HG02763 (cell line): ENCODE results near the gene HBP1.
"Not testable (repeated sequence)": the region's sequence is repeated elsewhere in the genome, so short reads cannot be mapped to it uniquely, and the experiment has no call there.

Experiments
- ATAC-seq: cut with Tn5 transposase; IDR thresholded peaks from one replicate; pipeline ENCODE4 v1.9.1; 2021; ENCODE audit warnings: mild to moderate bottlenecking, moderate library complexity; ENCODE audit not compliant: unreplicated experiment

Gene HBP1

GRCh38 chr7:107168233-107169119, at the start of gene HBP1:
Gene HBP1, plus strand, starts transcription at chr7:107169003. Its CDS starts 10,891 bp downstream, at chr7:107179894.
- ATAC-seq = peak; percentile 87

GRCh38 chr7:107119376-107120105, 49.3 kb upstream of the HBP1 start:
- no peak for ATAC-seq

GRCh38 chr7:107122486-107122911, 46.3 kb upstream of the HBP1 start:
- ATAC-seq = no peak

GRCh38 chr7:107123392-107123791, 45.4 kb upstream of the HBP1 start:
- ATAC-seq = no peak

GRCh38 chr7:107125475-107125874, 43.3 kb upstream of the HBP1 start:
- ATAC-seq = no peak

GRCh38 chr7:107128217-107128616, 40.6 kb upstream of the HBP1 start:
- no peak for ATAC-seq

- ATAC-seq = no peak
Observed at GRCh38 chr7:107128748-107129147, 40.1 kb upstream of the HBP1 start.

GRCh38 chr7:107130487-107131220, 38.1 kb upstream of the HBP1 start:
- no peak for ATAC-seq

GRCh38 chr7:107133396-107133795, 35.4 kb upstream of the HBP1 start:
- no peak for ATAC-seq

GRCh38 chr7:107138696-107139420, 29.9 kb upstream of the HBP1 start:
- ATAC-seq = no peak

GRCh38 chr7:107143875-107144274, 24.9 kb upstream of the HBP1 start:
- ATAC-seq = not testable (repeated sequence)

- ATAC-seq = no peak
Observed at GRCh38 chr7:107145067-107145838, 23.6 kb upstream of the HBP1 start.

GRCh38 chr7:107147464-107148393, 21.1 kb upstream of the HBP1 start:
- no peak for ATAC-seq

GRCh38 chr7:107148721-107149120, 20.1 kb upstream of the HBP1 start:
- ATAC-seq = no peak

GRCh38 chr7:107149863-107150262, 18.9 kb upstream of the HBP1 start:
- no peak for ATAC-seq

GRCh38 chr7:107150375-107151073, 18.3 kb upstream of the HBP1 start:
- ATAC-seq = no peak

- no peak for ATAC-seq
Observed at GRCh38 chr7:107151538-107151937, 17.3 kb upstream of the HBP1 start.

- no peak for ATAC-seq
Observed at GRCh38 chr7:107152011-107152410, 16.8 kb upstream of the HBP1 start.
